ENCODE measurements around the gene TASP1.

GRCh38 chr20:13587370-13587769 is 51.4 kb downstream of the TASP1 start:
- TF ChIP-seq CTCF (IDR thresholded peaks at IDR 0.05) (no peak), POLR2A (IDR thresholded peaks at IDR 0.05) (no peak)

Measured in Peyer's patch (tissue), 4 donors.